Ectodermal cell (in vitro differentiated cells): Measurements from ENCODE around the gene JAZF1.

Experiments
- H3K27ac ChIP-seq: 2 replicates; pipeline ENCODE4 v1.7.0; 2013; ENCODE audit warnings: mild to moderate bottlenecking, low read depth, low read length; ENCODE audit not compliant: insufficient read depth, poor library complexity, severe bottlenecking
- H3K27me3 ChIP-seq: 2 replicates; pipeline ENCODE4 v1.7.0; 2013; ENCODE audit warnings: mild to moderate bottlenecking, low read length; ENCODE audit not compliant: insufficient read depth, control insufficient read depth, poor library complexity, severe bottlenecking
- H3K36me3 ChIP-seq: one replicate; pipeline ENCODE4 v1.7.0; 2013; ENCODE audit warnings: low read length; ENCODE audit not compliant: control insufficient read depth, insufficient read depth
- H3K4me1 ChIP-seq: one replicate; pipeline ENCODE4 v1.7.0; 2013; ENCODE audit warnings: low read length; ENCODE audit not compliant: control insufficient read depth, insufficient read depth
- H3K4me3 ChIP-seq: 2 replicates; pipeline ENCODE4 v1.7.0; 2013; ENCODE audit warnings: low read depth, low read length, control low read depth; ENCODE audit not compliant: insufficient read depth
- H3K9me3 ChIP-seq: 2 replicates; pipeline ENCODE4 v1.7.0; 2013; ENCODE audit warnings: mild to moderate bottlenecking, low read length, moderate library complexity; ENCODE audit not compliant: control insufficient read depth
- WGBS, 2 experiments: methylation state at CpG; one replicate each; pipeline ENCODE4 v1.1.7; 2013; ENCODE audit warnings: missing lambda C conversion rate in 2 of 2; 5-methylcytosine and 5-hydroxymethylcytosine counted together

The JAZF1 gene

GRCh38 chr7:28096713-28097112 lies 83.9 kb downstream of the JAZF1 start:
- Histone ChIP-seq H3K27ac (no peak overlapping the region), H3K36me3 (no peaks in the 10 kb centered on the region), H3K4me1 (no peaks in the 10 kb centered on the region), H3K9me3 (no peaks in the 10 kb centered on the region), H3K27me3 (no peaks in the 10 kb centered on the region), H3K4me3 (no peak overlapping the region)
- WGBS, 2 experiments = 13 to 15% methylated on average over 3 of the region's 3 CpGs

- Histone ChIP-seq H3K4me3 (no peak overlapping the region), H3K27me3 (no peaks in the 10 kb centered on the region), H3K4me1 (no peaks in the 10 kb centered on the region), H3K36me3 (no peaks in the 10 kb centered on the region), H3K27ac (no peak overlapping the region), H3K9me3 (no peaks in the 10 kb centered on the region)
- 90 to 97% methylated on average over 3 to 4 of the region's 4 CpGs for WGBS, 2 experiments
These were observed 85.4 kb downstream of the JAZF1 start for GRCh38 chr7:28095231-28095630.

GRCh38 chr7:28093623-28094232 lies 86.9 kb downstream of the JAZF1 start:
- no peaks in the 10 kb centered on the region for H3K36me3 ChIP-seq
- no peaks in the 10 kb centered on the region for H3K9me3 ChIP-seq
- no peak overlapping the region for H3K4me3 ChIP-seq
- H3K27me3 ChIP-seq = no peaks in the 10 kb centered on the region
- WGBS, 2 experiments = 62 to 72% methylated on average over 8 to 9 of the region's 9 CpGs
- no peaks in the 10 kb centered on the region for H3K4me1 ChIP-seq
- no peak overlapping the region for H3K27ac ChIP-seq

- H3K27me3 ChIP-seq = no peaks in the 10 kb centered on the region
- WGBS, 2 experiments = 100% methylated on average over 1 of the region's 1 CpG; no CpG with 5 or more reads in 1 of the 2 experiments
These were observed 89.4 kb downstream of the JAZF1 start for GRCh38 chr7:28091190-28091589.

GRCh38 chr7:28088901-28089714 lies 91.5 kb downstream of the JAZF1 start:
- H3K4me3 ChIP-seq = no peak overlapping the region
- 94% methylated on average over 4 to 6 of the region's 6 CpGs for WGBS, 2 experiments
- H3K4me1 ChIP-seq = no peaks in the 10 kb centered on the region
- no peaks in the 10 kb centered on the region for H3K27me3 ChIP-seq
- H3K36me3 ChIP-seq = no peaks in the 10 kb centered on the region
- no peak overlapping the region for H3K27ac ChIP-seq
- H3K9me3 ChIP-seq = no peaks in the 10 kb centered on the region

More at GRCh38 chr7:28091190-28091589, 89.4 kb downstream of the JAZF1 start:
- no peaks in the 10 kb centered on the region for H3K9me3 ChIP-seq
- H3K4me1 ChIP-seq = no peaks in the 10 kb centered on the region
- no peak overlapping the region for H3K4me3 ChIP-seq
- H3K36me3 ChIP-seq = no peaks in the 10 kb centered on the region
- no peak overlapping the region for H3K27ac ChIP-seq

- H3K4me1 ChIP-seq = no peaks in the 10 kb centered on the region
- WGBS, 2 experiments = 75% methylated on average over 4 of the region's 4 CpGs
These were observed 92.6 kb downstream of the JAZF1 start for GRCh38 chr7:28088032-28088431.

GRCh38 chr7:28086198-28086597 lies 94.4 kb downstream of the JAZF1 start:
- WGBS, 2 experiments = 86 to 94% methylated on average over 2 of the region's 2 CpGs
- no peaks in the 10 kb centered on the region for H3K36me3 ChIP-seq
- no peaks in the 10 kb centered on the region for H3K4me1 ChIP-seq

More at GRCh38 chr7:28088032-28088431, 92.6 kb downstream of the JAZF1 start:
- no peak overlapping the region for H3K4me3 ChIP-seq
- no peaks in the 10 kb centered on the region for H3K36me3 ChIP-seq
- H3K27me3 ChIP-seq = no peaks in the 10 kb centered on the region
- no peak overlapping the region for H3K27ac ChIP-seq
- no peaks in the 10 kb centered on the region for H3K9me3 ChIP-seq

GRCh38 chr7:28083998-28084985 lies 96.3 kb downstream of the JAZF1 start:
- Histone ChIP-seq H3K9me3 (no peaks in the 10 kb centered on the region), H3K4me1 (no peaks in the 10 kb centered on the region), H3K4me3 (no peak overlapping the region), H3K36me3 (no peaks in the 10 kb centered on the region), H3K27ac (no peak overlapping the region), H3K27me3 (no peaks in the 10 kb centered on the region)
- WGBS, 2 experiments = 93 to 95% methylated on average over 4 to 5 of the region's 6 CpGs

More at GRCh38 chr7:28086198-28086597, 94.4 kb downstream of the JAZF1 start:
- Histone ChIP-seq H3K27ac (no peak overlapping the region), H3K4me3 (no peak overlapping the region), H3K9me3 (no peaks in the 10 kb centered on the region), H3K27me3 (no peaks in the 10 kb centered on the region)

GRCh38 chr7:28083164-28083997 lies 97.2 kb downstream of the JAZF1 start:
- H3K27me3 ChIP-seq = no peaks in the 10 kb centered on the region
- H3K9me3 ChIP-seq = no peaks in the 10 kb centered on the region
- H3K27ac ChIP-seq = no peak overlapping the region
- no peaks in the 10 kb centered on the region for H3K36me3 ChIP-seq
- H3K4me1 ChIP-seq = no peaks in the 10 kb centered on the region
- no peak overlapping the region for H3K4me3 ChIP-seq
- 91 to 93% methylated on average over 6 to 8 of the region's 8 CpGs for WGBS, 2 experiments
